GM23338 (cell line): ENCODE data around the gene ZNF646. TPM values are rescaled to one million over a fixed set of nuclear protein-coding genes. Genes with fewer than 3 reads are reported as not detected.

ENCODE experiments used
- ATAC-seq: fragments of 200-7000 bp; cut with Tn5 transposase; 3 replicates; pipeline ENCODE4 v1.9.1; 2020
- DNase-seq: peaks from one replicate; pipeline ENCODE4 v3.0.0-alpha.2; 2015; ENCODE audit warnings: low spot score
- H2AFZ ChIP-seq: fragments of 200-600 bp; sonication (generic); 2 replicates; pipeline ENCODE4 v1.8.0; 2016; ENCODE audit warnings: antibody characterized with exemption, mild to moderate bottlenecking, moderate library complexity
- H3F3A ChIP-seq: fragments of 200-600 bp; sonication (generic); replicated peaks from 2 replicates; pipeline ENCODE4 v1.8.0; 2017; ENCODE audit warnings: antibody characterized with exemption, mixed run types, low read depth
- H3K27ac ChIP-seq: fragments of 200-600 bp; sonication (generic); 2 replicates; pipeline ENCODE4 v1.6.1; 2016; ENCODE audit warnings: low read depth
- H3K27me3 ChIP-seq: fragments of 200-600 bp; sonication (generic); 2 replicates; pipeline ENCODE4 v1.8.0; 2016; ENCODE audit warnings: mild to moderate bottlenecking, mixed run types, moderate library complexity; ENCODE audit not compliant: insufficient read depth
- H3K36me3 ChIP-seq: fragments of 200-600 bp; sonication (generic); 2 replicates; pipeline ENCODE4 v1.8.0; 2016; ENCODE audit warnings: mild to moderate bottlenecking; ENCODE audit not compliant: insufficient read depth
- H3K4me1 ChIP-seq: fragments of 200-600 bp; sonication (generic); 2 replicates; pipeline ENCODE4 v1.8.0; 2016; ENCODE audit warnings: mild to moderate bottlenecking, moderate library complexity; ENCODE audit not compliant: insufficient read depth
- H3K4me2 ChIP-seq: fragments of 200-600 bp; sonication (generic); 2 replicates; pipeline ENCODE4 v1.7.1; 2017; ENCODE audit warnings: mixed run types
- H3K4me3 ChIP-seq: fragments of 200-600 bp; sonication (generic); 2 replicates; pipeline ENCODE4 v1.6.1; 2016; ENCODE audit warnings: mixed run types
- H3K79me2 ChIP-seq: fragments of 200-600 bp; sonication (generic); replicated peaks from 2 replicates; pipeline ENCODE4 v1.8.0; 2017; ENCODE audit warnings: mild to moderate bottlenecking; ENCODE audit not compliant: insufficient read depth
- H3K9me2 ChIP-seq: fragments of 200-600 bp; sonication (generic); 2 replicates; pipeline ENCODE4 v1.8.0; 2017; ENCODE audit not compliant: insufficient read depth
- H4K20me1 ChIP-seq: fragments of 200-600 bp; sonication (generic); replicated peaks from 2 replicates; pipeline ENCODE4 v1.8.0; 2017; ENCODE audit warnings: mild to moderate bottlenecking; ENCODE audit not compliant: insufficient read depth
- H3K27ac Mint-ChIP-seq: 2 replicates; pipeline ENCODE4 v1.8.0; 2020; ENCODE audit warnings: inconsistent platforms, mild to moderate bottlenecking, moderate library complexity, mixed read lengths
- H3K27me3 Mint-ChIP-seq: 3 replicates; pipeline ENCODE4 v1.8.0; 2022; ENCODE audit warnings: low read depth, mild to moderate bottlenecking, moderate library complexity, mixed read lengths, inconsistent platforms; ENCODE audit not compliant: insufficient read depth, poor library complexity
- H3K36me3 Mint-ChIP-seq: 3 replicates; pipeline ENCODE4 v1.8.0; 2021; ENCODE audit warnings: low read depth, mild to moderate bottlenecking, inconsistent platforms, moderate library complexity, mixed read lengths
- H3K4me1 Mint-ChIP-seq: 3 replicates; pipeline ENCODE4 v1.8.0; 2020; ENCODE audit warnings: mild to moderate bottlenecking, inconsistent platforms, mixed read lengths
- H3K4me3 Mint-ChIP-seq: 3 replicates; pipeline ENCODE4 v1.8.0; 2021; ENCODE audit warnings: moderate library complexity, mild to moderate bottlenecking, inconsistent platforms, mixed read lengths
- H3K9me3 Mint-ChIP-seq: 3 replicates; pipeline ENCODE4 v1.8.0; 2020; ENCODE audit warnings: moderate library complexity, mild to moderate bottlenecking, inconsistent platforms, mixed read lengths
- CREB1 ChIP-seq: fragments of 250-450 bp; sonication (Bioruptor Pico); IDR thresholded peaks from 2 replicates; pipeline ENCODE4 v1.5.0; 2020; ENCODE audit warnings: low read depth, mild to moderate bottlenecking, moderate library complexity
- EZH2 ChIP-seq: fragments of 200-600 bp; sonication (generic); IDR thresholded peaks from one replicate; pipeline ENCODE4 v1.8.0; 2017; ENCODE audit warnings: antibody characterized with exemption, mild to moderate bottlenecking, low read depth; ENCODE audit not compliant: unreplicated experiment
- EZH2phosphoT487 ChIP-seq: fragments of 200-600 bp; sonication (generic); IDR thresholded peaks from one replicate; pipeline ENCODE4 v1.8.1; 2018; ENCODE audit warnings: antibody characterized with exemption; ENCODE audit not compliant: unreplicated experiment
- JUNB ChIP-seq: IDR thresholded peaks from one replicate; pipeline ENCODE4 v1.6.1; 2016; ENCODE audit warnings: antibody characterized with exemption; ENCODE audit not compliant: unreplicated experiment
- NANOG ChIP-seq: IDR thresholded peaks from 2 replicates; pipeline ENCODE4 v1.6.1; 2016; ENCODE audit warnings: antibody characterized with exemption, borderline replicate concordance
- POLR2AphosphoS5 ChIP-seq: IDR thresholded peaks from 2 replicates; pipeline ENCODE4 v1.6.1; 2016; ENCODE audit warnings: antibody characterized with exemption, low read depth
- ZNF331 ChIP-seq: fragments of 250-450 bp; sonication (Bioruptor Pico); IDR thresholded peaks from 2 replicates; pipeline ENCODE4 v1.5.0; 2020; ENCODE audit warnings: low read depth, mild to moderate bottlenecking, moderate library complexity
- polyA plus RNA-seq: library from polyadenylated mRNA; unstranded; fragments of >200 nt; fragmentation: Nextera tagmentation; extraction: Ambion mirVana; gene quantifications from 2 replicates; pipeline ENCODE4 v1.2.1, GENCODE V29; 2016
- total RNA-seq: library from RNA; depleted of rRNA; stranded (reverse); fragments of >200 nt; shearing (Covaris generic); gene quantifications from 2 replicates; pipeline ENCODE4 v1.2.3, GENCODE V29; 2014
- TF ChIP-seq, protein P1 (sequence below): fragments of 250-450 bp; sonication (Bioruptor Pico); IDR thresholded peaks from 2 replicates; pipeline ENCODE4 v1.5.0; 2020; ENCODE audit warnings: mild to moderate bottlenecking, moderate library complexity
- TF ChIP-seq, protein P2 (sequence below), 2 experiments: fragments of 200-600 bp in 1 of 2; sonication (generic) in 1 of 2; conservative IDR thresholded peaks; 2 replicates each; pipeline versions ENCODE4 v1.5.1 to v1.6.1; 2016 to 2017; ENCODE audit warnings: antibody characterized with exemption in 2 of 2, low read depth in 2 of 2, mild to moderate bottlenecking in 2 of 2, moderate library complexity in 1 of 2
- TF ChIP-seq, protein P3 (sequence below): IDR thresholded peaks from one replicate; pipeline ENCODE4 v1.6.1; 2018; ENCODE audit warnings: antibody characterized with exemption; ENCODE audit not compliant: unreplicated experiment

The ZNF646 gene
- total and polyA plus RNA-seq, 2 experiments from 2014 or later = 6.3 to 29.3 TPM

DNA sequence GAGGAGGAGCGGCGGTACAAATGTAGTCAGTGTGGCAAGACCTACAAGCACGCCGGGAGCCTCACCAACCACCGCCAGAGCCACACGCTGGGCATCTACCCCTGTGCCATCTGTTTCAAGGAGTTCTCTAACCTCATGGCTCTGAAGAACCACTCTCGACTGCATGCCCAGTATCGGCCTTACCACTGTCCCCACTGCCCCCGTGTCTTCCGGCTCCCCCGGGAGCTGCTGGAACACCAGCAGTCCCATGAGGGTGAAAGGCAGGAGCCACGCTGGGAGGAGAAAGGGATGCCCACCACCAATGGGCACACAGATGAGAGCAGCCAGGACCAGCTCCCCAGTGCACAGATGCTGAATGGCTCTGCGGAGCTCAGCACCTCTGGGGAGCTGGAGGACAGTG, 2.8 kb downstream of the ZNF646 start:
- H3K36me3 Mint-ChIP-seq = peaks cover 50% of the 10 kb centered on the region
- no peak overlapping the region for H2AFZ ChIP-seq
- H3K27ac Mint-ChIP-seq = no peak overlapping the region
- H3F3A ChIP-seq = no peaks in the 10 kb centered on the region
- H3K36me3 ChIP-seq = peaks cover 7% of the 10 kb centered on the region; the same call in 1 of the 2 replicates
- TF ChIP-seq NANOG (no peak), POLR2AphosphoS5 (no peak), EZH2 (no peak), JUNB (no peak), ZNF331 (no peak), CREB1 (no peak), EZH2phosphoT487 (no peak)
- TF ChIP-seq, protein P1, sequence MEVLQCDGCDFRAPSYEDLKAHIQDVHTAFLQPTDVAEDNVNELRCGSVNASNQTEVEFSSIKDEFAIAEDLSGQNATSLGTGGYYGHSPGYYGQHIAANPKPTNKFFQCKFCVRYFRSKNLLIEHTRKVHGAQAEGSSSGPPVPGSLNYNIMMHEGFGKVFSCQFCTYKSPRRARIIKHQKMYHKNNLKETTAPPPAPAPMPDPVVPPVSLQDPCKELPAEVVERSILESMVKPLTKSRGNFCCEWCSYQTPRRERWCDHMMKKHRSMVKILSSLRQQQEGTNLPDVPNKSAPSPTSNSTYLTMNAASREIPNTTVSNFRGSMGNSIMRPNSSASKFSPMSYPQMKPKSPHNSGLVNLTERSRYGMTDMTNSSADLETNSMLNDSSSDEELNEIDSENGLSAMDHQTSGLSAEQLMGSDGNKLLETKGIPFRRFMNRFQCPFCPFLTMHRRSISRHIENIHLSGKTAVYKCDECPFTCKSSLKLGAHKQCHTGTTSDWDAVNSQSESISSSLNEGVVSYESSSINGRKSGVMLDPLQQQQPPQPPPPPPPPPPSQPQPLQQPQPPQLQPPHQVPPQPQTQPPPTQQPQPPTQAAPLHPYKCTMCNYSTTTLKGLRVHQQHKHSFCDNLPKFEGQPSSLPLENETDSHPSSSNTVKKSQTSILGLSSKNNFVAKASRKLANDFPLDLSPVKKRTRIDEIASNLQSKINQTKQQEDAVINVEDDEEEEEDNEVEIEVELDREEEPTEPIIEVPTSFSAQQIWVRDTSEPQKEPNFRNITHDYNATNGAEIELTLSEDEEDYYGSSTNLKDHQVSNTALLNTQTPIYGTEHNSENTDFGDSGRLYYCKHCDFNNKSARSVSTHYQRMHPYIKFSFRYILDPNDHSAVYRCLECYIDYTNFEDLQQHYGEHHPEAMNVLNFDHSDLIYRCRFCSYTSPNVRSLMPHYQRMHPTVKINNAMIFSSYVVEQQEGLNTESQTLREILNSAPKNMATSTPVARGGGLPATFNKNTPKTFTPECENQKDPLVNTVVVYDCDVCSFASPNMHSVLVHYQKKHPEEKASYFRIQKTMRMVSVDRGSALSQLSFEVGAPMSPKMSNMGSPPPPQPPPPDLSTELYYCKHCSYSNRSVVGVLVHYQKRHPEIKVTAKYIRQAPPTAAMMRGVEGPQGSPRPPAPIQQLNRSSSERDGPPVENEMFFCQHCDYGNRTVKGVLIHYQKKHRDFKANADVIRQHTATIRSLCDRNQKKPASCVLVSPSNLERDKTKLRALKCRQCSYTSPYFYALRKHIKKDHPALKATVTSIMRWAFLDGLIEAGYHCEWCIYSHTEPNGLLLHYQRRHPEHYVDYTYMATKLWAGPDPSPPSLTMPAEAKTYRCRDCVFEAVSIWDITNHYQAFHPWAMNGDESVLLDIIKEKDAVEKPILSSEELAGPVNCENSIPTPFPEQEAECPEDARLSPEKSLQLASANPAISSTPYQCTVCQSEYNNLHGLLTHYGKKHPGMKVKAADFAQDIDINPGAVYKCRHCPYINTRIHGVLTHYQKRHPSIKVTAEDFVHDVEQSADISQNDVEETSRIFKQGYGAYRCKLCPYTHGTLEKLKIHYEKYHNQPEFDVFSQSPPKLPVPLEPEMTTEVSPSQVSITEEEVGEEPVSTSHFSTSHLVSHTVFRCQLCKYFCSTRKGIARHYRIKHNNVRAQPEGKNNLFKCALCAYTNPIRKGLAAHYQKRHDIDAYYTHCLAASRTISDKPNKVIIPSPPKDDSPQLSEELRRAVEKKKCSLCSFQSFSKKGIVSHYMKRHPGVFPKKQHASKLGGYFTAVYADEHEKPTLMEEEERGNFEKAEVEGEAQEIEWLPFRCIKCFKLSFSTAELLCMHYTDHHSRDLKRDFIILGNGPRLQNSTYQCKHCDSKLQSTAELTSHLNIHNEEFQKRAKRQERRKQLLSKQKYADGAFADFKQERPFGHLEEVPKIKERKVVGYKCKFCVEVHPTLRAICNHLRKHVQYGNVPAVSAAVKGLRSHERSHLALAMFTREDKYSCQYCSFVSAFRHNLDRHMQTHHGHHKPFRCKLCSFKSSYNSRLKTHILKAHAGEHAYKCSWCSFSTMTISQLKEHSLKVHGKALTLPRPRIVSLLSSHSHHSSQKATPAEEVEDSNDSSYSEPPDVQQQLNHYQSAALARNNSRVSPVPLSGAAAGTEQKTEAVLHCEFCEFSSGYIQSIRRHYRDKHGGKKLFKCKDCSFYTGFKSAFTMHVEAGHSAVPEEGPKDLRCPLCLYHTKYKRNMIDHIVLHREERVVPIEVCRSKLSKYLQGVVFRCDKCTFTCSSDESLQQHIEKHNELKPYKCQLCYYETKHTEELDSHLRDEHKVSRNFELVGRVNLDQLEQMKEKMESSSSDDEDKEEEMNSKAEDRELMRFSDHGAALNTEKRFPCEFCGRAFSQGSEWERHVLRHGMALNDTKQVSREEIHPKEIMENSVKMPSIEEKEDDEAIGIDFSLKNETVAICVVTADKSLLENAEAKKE = no peak
- TF ChIP-seq, protein P2, sequence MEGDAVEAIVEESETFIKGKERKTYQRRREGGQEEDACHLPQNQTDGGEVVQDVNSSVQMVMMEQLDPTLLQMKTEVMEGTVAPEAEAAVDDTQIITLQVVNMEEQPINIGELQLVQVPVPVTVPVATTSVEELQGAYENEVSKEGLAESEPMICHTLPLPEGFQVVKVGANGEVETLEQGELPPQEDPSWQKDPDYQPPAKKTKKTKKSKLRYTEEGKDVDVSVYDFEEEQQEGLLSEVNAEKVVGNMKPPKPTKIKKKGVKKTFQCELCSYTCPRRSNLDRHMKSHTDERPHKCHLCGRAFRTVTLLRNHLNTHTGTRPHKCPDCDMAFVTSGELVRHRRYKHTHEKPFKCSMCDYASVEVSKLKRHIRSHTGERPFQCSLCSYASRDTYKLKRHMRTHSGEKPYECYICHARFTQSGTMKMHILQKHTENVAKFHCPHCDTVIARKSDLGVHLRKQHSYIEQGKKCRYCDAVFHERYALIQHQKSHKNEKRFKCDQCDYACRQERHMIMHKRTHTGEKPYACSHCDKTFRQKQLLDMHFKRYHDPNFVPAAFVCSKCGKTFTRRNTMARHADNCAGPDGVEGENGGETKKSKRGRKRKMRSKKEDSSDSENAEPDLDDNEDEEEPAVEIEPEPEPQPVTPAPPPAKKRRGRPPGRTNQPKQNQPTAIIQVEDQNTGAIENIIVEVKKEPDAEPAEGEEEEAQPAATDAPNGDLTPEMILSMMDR (conservative IDR thresholded peaks at IDR 0.05; ENCODE audit: low read depth in 2 of 2) = no peak
- TF ChIP-seq, protein P3, sequence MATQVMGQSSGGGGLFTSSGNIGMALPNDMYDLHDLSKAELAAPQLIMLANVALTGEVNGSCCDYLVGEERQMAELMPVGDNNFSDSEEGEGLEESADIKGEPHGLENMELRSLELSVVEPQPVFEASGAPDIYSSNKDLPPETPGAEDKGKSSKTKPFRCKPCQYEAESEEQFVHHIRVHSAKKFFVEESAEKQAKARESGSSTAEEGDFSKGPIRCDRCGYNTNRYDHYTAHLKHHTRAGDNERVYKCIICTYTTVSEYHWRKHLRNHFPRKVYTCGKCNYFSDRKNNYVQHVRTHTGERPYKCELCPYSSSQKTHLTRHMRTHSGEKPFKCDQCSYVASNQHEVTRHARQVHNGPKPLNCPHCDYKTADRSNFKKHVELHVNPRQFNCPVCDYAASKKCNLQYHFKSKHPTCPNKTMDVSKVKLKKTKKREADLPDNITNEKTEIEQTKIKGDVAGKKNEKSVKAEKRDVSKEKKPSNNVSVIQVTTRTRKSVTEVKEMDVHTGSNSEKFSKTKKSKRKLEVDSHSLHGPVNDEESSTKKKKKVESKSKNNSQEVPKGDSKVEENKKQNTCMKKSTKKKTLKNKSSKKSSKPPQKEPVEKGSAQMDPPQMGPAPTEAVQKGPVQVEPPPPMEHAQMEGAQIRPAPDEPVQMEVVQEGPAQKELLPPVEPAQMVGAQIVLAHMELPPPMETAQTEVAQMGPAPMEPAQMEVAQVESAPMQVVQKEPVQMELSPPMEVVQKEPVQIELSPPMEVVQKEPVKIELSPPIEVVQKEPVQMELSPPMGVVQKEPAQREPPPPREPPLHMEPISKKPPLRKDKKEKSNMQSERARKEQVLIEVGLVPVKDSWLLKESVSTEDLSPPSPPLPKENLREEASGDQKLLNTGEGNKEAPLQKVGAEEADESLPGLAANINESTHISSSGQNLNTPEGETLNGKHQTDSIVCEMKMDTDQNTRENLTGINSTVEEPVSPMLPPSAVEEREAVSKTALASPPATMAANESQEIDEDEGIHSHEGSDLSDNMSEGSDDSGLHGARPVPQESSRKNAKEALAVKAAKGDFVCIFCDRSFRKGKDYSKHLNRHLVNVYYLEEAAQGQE = no peak
- H3K27me3 Mint-ChIP-seq = peaks cover 8% of the 10 kb centered on the region
- no peaks in the 10 kb centered on the region; the same call in 1 of the 2 replicates for H4K20me1 ChIP-seq
- no peaks in the 10 kb centered on the region; the same call in 2 of the 3 replicates for H3K9me3 Mint-ChIP-seq
- no peak overlapping the region for H3K27ac ChIP-seq
- peaks cover 14% of the 10 kb centered on the region for H3K4me1 Mint-ChIP-seq
- DNase-seq (no peak), ATAC-seq (no peak)
- peaks cover 8% of the 10 kb centered on the region for H3K4me1 ChIP-seq
- H3K4me3 Mint-ChIP-seq = no peak overlapping the region
- H3K27me3 ChIP-seq = no peaks in the 10 kb centered on the region
- H3K79me2 ChIP-seq = peaks cover 31% of the 10 kb centered on the region
- H3K9me2 ChIP-seq = no peaks in the 10 kb centered on the region
- H3K4me3 ChIP-seq = no peak overlapping the region
- no peak overlapping the region for H3K4me2 ChIP-seq
